Activated T-helper 1 cell treated with anti-CD3 and anti-CD28 coated beads, Interleukin-2, amount 50 U/mL, for 16 hours (primary cell): ENCODE measurements around the gene PAX6.

Source experiments
- DNase-seq, 2 donors: peaks; one replicate each; pipeline ENCODE4 v3.0.0-alpha.2; 2020; ENCODE audit warnings: low read depth in 1 of 2, low spot score in 1 of 2

Gene PAX6

DNA sequence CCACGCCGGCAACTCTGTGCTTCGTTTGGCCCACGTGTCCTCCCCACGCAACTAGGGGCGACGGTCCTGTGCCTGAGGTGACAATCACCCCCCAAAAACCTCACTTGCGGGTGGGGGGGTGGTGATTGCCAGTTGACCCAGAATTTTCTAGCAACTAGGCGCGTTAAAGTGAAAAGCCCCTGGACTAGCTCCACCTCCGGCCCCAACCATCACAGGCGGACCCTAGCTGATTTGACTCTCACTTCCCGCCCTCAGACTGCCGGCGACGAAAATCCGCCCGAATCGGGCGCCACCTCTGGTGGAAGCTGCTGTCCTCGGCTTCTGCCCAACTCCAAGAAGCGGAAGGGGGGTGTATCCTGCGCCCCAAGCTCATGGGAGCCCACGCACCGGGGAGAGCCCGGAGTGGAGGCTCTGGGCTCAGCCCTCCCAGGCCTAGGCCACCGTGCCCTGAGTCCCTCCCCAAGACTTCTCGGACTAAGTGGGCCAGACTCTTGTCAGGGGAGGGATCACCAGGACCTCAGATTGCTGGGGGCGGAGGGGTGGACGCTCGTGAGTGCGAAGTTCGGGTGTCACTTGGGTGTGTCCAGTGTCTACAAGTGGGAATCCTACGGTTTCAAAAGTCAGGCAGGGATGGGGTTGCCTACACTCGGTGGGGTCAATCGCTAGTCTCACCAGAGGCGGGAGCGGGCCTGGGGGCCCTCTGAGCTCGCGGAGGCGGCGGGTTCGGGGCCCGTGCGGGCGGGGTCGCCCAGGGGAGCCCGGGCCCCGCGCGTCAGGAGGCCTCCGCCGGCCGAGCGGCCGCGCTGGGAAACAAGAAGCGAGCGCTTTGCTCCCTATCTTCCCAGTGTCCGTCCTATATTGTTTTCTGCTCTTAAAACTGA lies 12.3 kb downstream of the PAX6 start:
- DNase-seq = no peak

DNA sequence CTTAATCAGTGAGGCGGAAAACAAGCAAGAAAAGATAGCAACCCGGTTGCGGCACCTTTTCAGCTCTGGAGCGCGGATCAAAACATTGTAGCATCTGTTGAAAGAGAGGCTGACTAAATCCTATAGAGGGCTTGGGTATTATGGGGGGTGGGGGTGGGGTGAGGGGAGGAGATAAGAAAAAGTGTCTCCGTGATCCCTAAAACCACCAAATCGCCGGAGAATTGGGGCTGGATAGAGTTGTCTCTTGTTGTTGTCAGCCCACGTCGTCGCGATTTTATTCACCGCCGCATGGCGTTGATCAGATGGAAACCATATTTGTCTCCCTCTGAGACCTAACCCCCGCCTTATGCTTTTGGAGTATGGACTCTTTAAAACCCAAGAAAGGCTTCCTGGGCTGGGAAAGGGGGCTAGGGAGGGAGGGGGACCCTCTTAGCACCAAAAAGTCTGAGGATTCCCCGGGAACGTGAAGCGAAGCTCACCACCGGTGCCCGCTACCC lies 13.0 kb downstream of the PAX6 start:
- no peak for DNase-seq

DNA sequence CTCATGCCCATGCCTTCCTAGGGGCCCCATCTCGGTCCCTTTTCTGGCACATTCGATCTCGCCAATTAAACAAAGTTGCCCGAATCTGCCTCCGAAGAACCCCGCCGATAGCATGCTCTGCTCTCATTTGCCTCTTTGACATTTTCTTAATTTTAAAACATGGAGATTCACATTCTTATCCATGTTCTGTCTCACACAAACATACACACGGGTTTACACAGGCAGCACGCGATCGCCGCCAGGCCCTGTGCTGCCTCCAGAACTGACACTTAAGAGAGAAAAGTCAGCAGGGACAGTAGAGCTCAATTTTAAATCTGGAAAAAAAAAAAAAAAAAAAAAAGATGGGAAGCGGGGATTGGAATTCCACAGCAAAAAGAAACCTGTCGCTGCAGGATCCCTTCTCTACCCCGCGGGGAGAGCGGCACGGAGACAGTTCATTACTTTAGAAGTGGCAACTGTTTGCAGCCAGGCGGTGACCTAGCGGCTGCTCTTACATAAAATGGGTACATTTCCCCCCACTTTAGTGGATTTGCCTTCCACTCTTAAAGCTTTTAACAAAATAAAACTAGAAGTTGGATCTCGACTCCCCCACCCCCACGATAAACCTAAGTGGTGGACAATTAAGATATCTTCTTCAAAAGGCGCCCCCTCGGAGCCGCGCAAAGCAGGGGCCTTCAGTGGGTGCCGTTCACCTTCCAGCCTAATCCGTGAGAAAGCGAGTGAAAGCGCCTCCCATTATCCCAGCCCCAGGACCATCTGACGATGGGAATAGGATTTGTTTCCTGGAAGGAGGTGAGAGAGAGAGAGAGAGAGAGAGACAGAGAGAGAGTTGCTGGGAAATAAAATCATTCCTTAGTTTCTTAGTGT lies 13.7 kb downstream of the PAX6 start:
- DNase-seq = no peak

DNA sequence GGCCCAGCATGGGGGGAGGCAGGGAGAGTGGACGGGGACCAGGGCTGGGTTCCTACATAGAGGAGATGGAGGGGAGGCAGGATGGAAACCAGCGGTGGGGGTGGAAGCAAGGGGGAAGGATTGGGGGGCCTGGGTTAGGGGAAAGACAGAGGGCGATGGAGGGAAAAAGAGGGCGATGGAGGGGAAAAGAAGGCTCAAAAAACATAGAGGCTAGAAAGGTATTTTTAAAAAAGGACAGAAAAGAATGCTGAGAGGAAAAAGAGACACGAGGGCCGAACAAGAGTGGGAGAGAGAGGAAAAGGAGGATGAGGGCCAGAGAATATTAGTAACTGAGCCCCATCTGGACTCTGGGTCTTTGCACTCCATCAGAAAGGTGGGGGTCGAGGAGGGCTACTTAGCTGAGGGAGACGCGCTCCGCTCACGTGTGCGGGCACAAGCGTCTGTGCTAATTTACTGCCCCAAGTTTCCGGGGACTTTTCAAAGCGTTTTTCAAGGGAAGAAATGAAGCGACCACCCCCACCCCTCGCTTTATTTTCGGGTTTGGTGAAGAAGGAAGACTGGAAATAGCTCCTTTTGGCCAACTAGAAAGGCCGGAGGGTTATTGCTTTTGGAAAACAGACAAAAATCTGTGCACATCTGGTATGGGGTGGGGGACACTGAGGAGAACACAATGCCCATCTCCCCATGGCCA lies 14.5 kb downstream of the PAX6 start:
- DNase-seq = no peak

DNA sequence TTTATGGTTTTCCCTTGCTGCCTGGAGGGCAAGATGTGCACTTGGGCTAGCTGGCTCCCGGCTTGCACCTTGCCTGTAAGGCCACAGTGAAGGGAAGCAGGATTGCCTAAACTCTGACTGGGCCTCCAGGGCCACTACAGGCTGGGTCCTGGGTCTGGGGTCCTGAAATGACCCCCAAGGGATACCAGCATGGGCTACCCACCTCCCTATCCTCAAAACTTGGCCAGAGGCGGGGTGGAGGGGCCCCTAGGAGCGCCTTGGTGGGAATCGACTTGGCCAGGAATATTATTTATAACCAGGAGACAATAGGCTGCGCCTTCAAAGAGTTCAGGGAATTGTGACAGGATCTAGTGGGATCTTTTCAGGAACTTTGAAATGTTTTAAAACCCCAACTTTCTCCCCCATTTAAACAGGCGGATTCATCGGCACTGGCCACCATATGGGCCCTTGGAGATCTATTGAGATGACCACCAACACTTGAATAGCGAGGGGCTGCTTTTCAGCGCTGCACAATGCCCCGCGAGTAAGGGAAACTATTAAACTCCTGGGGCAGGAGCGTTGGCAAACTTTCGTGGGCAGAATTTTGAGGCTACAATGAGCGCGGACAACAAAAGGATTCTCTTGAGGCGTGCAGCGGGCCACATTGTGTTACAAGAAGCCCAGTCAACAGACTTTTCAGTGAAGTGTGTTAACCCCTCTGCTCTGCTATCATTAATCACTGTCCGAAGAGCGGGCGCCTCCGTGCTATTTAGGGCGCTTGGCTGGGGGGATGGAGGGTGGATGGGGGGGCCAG lies 15.2 kb downstream of the PAX6 start:
- no peak for DNase-seq

DNA sequence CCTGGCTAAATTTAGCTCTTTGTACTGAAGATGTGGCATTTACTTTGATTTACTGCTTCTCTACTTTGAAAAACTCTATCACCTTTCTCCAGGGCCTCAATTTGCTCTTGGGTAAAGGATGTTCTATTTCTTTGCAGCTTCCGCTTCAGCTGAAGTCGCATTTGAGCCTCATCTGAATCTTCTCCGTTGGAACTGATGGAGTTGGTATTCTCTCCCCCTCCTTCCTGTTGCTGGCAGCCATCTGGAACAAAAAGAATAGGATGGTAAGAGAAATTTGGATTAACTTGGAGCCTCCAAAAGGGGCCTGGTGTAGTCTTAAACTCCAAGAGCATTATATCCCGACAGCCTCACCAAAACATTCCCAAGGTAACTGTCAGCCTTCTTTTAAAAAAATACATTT lies 16.6 kb downstream of the PAX6 start:
- no peak for DNase-seq

DNA sequence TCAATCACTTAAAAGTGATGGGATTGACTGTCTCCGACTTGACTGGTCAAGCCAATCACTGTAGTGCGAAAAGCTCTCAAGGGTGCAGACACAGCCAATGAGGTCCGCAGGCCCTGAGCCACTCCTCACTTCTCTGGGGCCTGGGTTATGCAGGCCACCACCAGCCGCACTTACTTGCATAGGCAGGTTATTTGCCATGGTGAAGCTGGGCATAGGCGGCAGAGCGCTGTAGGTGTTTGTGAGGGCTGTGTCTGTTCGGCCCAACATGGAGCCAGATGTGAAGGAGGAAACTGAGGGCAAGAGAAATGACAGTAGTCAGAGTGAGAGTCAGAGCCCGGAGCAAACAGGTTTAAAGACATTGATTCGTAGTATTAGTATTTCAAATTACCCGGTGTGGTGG lies 17.9 kb downstream of the PAX6 start:
- DNase-seq = no peak

DNA sequence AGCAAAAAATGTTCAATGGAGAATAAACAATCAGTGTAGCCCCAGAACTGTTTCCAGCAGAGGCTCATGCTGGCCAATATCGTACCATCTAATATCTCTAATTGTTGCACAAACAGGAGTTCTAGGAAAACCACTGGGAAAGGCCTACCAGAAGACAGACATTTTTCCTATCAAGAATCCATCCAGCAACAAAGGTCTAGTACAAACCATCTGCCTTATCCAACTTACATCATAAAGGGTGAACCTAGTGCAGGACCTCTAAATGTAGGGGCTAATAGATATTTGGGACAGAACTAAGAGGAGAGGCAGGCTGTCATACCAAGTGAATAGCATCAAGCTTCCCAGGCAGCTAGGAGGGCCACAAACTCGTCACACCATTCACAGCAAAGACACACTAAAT lies 18.7 kb downstream of the PAX6 start:
- no peak for DNase-seq

DNA sequence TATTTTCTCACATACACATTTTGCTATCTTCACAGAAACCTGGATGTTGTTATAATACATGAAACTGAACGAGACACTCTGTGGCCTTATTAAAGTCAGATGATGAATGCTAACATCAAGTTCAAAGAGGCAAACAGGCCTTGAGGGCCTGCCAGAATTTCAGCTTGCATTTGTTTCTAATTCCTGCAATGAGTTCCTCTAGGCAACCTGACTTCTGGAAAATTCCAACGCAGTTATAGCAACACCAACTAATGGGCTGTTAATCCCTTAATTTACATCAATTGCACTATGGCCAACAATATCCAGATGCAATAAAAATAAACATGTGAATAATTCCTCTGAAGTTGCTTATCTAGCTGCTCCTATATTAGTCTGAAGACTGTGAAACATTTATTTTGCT lies 19.1 kb downstream of the PAX6 start:
- no peak for DNase-seq

DNA sequence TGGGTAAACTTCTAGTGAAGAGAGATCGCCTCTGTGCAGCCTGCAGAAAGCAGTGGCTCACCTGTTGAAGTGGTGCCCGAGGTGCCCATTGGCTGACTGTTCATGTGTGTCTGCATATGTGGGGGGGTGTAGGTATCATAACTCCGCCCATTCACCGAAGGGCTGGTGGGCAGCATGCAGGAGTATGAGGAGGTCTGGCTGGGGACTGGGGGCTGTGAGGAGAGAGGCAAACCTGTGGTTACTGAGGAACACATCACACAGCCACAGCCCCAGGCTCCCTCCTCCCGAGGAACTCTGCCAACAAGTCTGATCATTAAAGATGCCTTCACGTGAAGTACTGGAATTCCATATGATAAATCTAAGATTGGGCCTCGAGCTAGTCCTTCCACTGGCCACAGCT lies 20.5 kb downstream of the PAX6 start:
- no peak for DNase-seq

DNA sequence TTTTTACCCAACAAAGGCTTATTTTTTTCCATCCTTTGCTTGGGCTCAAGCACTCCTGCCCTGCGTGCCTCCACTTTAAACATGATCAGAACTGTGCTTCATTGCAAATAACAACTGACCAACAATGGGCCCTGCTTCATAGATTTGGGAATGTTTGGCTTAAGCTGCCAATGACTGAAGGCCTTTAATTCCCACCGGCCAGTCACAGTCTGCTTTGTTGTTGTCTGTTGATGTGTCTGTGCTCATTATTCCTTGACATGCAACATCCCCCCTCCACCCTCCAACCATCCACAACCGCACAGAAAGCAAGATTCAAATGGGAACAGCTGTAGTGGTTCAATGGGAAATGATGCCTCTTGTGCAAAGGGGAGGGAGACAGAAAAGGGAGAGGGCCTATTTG lies 23.0 kb downstream of the PAX6 start:
- no peak for DNase-seq

DNA sequence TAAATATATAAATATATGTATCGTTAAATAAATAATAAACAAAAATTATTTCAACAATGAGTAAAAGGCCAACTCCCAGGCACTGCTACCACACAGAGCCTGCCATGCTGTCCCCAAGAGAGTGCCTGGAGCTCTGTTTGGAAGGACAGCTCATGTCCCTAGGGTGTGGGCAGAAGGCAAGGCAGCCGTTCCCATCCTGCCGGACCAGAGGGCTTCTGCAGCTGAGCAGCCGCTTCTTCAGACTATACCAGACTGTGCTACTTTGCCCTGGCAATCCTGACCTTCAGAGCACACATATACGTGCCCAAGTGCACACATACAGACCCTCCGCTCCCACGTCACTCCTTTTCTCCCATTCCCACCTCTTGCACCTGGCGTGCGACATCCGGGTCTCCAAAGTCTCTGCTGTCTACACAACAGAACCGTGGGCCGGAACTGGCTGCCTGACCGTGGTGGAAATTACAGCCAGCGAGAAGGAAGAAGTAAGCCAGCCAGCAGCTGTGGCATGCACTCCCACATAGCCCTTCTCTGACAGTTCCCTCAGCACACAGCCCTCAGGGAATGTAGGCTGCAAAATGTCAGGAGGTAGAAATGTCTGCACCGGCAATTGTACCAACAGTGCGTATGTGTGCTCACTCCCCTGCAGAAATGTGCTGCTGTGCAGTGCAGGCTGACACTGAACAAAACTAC lies 24.0 kb downstream of the PAX6 start:
- DNase-seq = no peak

DNA sequence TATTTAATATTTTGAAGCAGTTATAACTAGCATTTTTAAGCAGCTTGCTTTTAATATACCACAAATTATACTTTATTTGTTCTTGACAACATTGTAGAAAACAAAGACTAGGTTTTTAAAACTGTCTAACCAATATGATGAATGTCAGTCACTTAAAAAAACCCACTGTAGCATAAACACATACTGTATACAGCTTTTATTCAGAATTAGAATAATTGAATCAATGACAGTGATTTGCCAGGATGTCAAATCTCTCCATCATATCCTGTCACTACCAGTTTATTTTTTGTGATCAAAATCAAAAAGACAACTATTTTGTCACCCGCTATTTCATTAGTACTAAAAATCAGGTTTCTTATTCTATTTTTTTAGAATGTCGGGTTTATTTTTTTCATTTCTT lies 26.5 kb downstream of the PAX6 start:
- DNase-seq = no peak

DNA sequence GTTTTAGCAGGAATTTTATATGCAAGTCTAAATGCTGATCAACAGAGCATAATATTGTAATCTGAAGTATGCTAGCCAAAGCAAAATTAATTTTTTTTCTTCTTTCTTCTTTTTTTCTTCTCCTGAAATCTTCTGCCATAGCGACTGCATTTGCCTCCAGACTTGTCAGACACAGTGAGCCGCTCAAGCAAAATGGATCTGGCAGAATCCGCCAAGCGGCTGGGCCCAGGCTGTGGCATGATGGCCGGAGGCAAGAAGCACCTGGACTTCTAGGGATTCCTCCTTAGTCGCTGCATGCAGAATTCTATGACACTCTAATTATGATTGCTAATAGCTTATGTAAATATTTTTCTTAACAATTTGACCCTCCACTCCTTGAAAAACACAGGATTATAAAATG lies 27.9 kb downstream of the PAX6 start:
- no peak for DNase-seq

DNA sequence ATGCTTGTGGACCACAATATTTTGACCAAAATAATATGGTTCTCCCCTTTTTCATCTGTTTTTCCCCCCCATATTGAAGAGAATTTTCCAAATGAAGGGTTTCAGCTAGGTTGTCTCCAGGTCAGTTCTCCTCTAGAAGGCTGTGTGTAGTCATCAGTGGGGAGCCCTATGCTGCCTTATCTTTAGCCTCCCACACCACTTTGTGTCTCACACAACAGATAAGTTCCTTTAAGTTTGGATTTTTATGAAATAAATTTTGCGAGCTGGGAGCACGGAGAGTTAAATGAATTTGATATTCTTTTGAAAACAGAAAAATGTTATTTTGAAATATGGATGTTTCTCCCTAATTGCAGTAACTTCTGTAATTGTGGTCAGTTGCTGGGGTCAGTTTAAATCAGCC lies 28.9 kb downstream of the PAX6 start:
- no peak for DNase-seq

DNA sequence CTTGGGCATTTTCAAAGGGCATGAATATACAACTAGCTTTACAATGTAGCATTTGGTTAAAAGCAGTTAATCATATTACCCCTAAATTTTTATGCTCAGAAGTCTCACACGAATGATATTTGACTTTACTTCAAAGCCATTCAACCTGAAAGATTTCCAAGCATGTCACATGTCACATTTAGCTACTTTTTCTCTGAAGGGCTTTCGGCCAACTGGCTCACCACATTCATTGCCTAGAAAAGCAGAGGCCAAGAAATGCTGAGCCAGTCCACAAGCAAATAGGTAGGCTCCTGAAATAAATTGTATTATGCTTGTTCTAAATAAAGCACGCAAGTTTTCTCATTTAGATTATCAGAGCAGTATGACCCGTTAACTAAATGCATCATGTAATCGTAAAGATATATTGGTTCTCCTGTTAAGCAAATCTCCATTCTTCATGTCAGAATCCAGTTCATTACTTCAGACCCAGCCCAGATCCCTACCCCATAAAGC lies 30.6 kb downstream of the PAX6 start:
- DNase-seq = no peak

DNA sequence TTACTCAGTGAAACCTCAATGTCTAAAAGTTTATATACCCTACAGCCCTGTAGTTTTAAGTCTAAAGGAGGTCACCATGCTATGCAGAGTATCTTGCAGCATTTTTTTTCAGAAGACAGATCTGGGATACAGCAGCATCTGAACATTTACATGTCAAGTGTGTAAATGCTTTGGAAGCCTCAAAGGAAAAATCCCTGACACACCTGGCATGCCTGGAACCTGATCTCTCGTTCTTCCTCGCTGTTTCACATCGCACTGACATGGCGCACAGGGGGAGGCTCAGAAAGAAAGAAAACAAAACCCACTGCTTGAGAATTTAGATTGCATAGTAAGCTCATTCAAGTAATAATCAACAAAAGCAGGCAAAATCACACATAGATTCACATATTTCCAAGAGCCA lies 31.0 kb downstream of the PAX6 start:
- DNase-seq = no peak

DNA sequence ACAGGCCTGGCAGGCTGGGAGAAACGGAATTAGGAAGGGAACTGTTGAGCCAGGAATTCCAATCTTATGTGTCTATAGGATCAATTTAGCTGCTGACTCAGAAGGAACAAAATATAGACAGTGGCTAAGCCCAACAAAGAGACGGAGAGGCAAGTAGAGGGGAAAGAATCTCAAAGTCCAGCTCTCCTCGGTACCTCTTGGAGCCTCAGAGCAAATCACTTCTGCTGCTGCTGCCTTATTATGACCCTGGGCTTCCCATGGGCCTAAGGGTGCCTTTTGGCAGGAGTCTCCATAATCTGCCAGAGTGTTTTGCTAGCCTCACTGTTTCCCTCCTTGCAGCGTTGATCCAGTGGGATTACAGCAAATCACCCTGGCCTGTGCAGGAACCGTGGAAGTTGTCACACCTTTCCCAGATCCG lies 31.7 kb downstream of the PAX6 start:
- DNase-seq = no peak

DNA sequence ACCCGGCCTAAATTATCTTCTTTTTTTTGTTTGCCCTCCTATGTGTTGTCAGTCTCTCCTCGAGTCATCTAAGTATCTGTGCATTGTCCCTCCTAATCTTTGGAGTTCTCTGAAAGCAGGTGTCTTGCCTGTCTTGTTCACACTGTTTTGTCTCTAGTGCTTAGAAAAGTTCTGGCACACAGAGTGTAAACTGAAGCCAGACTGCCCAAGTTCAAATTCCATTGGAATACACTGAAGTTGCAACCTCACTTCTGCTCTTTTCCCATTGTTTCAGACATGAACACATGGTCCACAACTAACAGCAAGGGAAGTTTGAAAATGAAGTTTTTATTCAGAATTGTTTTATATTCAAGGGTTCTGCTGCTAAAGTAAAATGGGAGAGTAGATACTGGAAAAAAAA lies 38.7 kb downstream of the PAX6 start:
- DNase-seq = no peak
